Endothelial cell (in vitro differentiated cells): Measurements from ENCODE around the gene HDGFL2. TPM values are rescaled to one million over a fixed set of nuclear protein-coding genes. Genes with fewer than 3 reads are reported as not detected.

Experiments
- DNase-seq: peaks from one replicate; pipeline ENCODE4 v3.0.0; 2021; ENCODE audit warnings: low spot score
- H3K27ac Mint-ChIP-seq: one replicate; pipeline ENCODE4 v1.8.0; 2021; ENCODE audit warnings: mixed read lengths, inconsistent platforms; ENCODE audit not compliant: unreplicated experiment
- H3K27me3 Mint-ChIP-seq: one replicate; pipeline ENCODE4 v1.8.0; 2021; ENCODE audit warnings: mild to moderate bottlenecking, moderate library complexity, mixed read lengths, inconsistent platforms; ENCODE audit not compliant: unreplicated experiment
- H3K36me3 Mint-ChIP-seq: one replicate; pipeline ENCODE4 v1.8.0; 2021; ENCODE audit warnings: mild to moderate bottlenecking, low read depth, mixed read lengths, inconsistent platforms; ENCODE audit not compliant: unreplicated experiment
- H3K4me1 Mint-ChIP-seq: one replicate; pipeline ENCODE4 v1.8.0; 2021; ENCODE audit warnings: mild to moderate bottlenecking, mixed read lengths, inconsistent platforms; ENCODE audit not compliant: unreplicated experiment
- H3K4me3 Mint-ChIP-seq: one replicate; pipeline ENCODE4 v1.8.0; 2021; ENCODE audit warnings: mild to moderate bottlenecking, mixed read lengths, inconsistent platforms; ENCODE audit not compliant: unreplicated experiment
- H3K9me3 Mint-ChIP-seq: one replicate; pipeline ENCODE4 v1.8.0; 2021; ENCODE audit warnings: mixed read lengths, inconsistent platforms; ENCODE audit not compliant: unreplicated experiment
- total RNA-seq: library from RNA; stranded (reverse); fragmentation: NEBNext Ultra II Directional; extraction: Animal tissue kit (Norgen Biotek cat#: 25700); gene quantifications from one replicate; pipeline ENCODE4 v1.2.1, GENCODE V29; 2021; ENCODE audit not compliant: unreplicated experiment
- TF ChIP-seq, protein P1 (sequence below): fragments of 200-600 bp; sonication (generic); IDR thresholded peaks from one replicate; pipeline ENCODE4 v1.5.0; 2021; ENCODE audit warnings: antibody characterized with exemption; ENCODE audit not compliant: unreplicated experiment

The HDGFL2 gene
- total RNA-seq, 1 donor from 2014 or later, result 107 TPM

DNA sequence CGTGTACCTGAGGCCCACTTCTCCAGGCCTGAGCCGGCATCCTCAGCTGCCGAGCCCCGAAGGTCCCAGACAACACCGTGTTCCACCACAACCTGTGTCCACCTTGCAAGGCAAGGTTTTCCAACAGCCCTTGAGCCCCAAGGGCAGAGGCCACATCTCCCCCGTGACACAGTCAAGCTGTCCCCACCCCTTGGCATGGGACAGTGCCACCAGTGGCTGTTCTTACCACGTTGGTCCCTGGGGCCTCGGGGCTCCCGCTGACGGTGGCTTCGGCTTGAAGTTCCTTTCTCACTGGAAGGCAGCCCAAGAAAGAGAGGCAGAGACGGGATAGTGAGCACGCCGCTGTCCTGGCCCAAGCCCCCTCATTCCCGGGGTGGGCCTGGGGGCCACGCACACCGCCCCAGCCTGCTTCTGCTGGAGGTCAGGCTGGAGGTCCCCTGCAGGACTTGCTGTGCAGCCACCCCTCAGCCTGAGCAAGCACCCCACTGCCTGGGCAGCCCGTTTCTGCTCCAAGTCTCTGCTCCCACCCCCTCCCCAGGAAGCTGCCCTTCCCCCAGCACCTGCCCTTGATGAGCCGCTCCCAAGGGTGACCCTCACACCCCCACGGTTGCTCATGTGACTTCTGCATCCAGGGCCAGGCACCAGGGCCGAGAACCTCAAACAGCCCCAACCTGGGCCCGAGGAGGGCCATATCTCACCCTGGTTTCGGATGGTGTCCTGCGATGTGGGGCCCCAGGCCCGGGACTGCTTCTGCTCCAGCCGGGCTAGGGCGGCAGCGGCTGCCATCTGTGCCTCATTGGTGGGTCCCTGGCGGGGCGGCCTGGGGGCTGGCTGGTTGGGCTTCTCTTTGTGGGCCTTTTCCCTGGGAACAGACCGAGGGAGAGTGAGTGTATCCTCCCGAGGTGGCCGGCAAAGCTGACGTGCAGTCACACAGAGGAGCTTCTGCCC, 18.6 kb upstream of the HDGFL2 start:
- Mint-ChIP-seq H3K27ac (no peak overlapping the region), H3K9me3 (no peaks in the 10 kb centered on the region), H3K4me3 (no peak overlapping the region), H3K36me3 (peaks cover 4% of the 10 kb centered on the region), H3K27me3 (peaks cover 14% of the 10 kb centered on the region), H3K4me1 (peaks cover 12% of the 10 kb centered on the region)
- DNase-seq, result no peak
- TF ChIP-seq, protein P1, sequence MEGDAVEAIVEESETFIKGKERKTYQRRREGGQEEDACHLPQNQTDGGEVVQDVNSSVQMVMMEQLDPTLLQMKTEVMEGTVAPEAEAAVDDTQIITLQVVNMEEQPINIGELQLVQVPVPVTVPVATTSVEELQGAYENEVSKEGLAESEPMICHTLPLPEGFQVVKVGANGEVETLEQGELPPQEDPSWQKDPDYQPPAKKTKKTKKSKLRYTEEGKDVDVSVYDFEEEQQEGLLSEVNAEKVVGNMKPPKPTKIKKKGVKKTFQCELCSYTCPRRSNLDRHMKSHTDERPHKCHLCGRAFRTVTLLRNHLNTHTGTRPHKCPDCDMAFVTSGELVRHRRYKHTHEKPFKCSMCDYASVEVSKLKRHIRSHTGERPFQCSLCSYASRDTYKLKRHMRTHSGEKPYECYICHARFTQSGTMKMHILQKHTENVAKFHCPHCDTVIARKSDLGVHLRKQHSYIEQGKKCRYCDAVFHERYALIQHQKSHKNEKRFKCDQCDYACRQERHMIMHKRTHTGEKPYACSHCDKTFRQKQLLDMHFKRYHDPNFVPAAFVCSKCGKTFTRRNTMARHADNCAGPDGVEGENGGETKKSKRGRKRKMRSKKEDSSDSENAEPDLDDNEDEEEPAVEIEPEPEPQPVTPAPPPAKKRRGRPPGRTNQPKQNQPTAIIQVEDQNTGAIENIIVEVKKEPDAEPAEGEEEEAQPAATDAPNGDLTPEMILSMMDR, result no peak

DNA sequence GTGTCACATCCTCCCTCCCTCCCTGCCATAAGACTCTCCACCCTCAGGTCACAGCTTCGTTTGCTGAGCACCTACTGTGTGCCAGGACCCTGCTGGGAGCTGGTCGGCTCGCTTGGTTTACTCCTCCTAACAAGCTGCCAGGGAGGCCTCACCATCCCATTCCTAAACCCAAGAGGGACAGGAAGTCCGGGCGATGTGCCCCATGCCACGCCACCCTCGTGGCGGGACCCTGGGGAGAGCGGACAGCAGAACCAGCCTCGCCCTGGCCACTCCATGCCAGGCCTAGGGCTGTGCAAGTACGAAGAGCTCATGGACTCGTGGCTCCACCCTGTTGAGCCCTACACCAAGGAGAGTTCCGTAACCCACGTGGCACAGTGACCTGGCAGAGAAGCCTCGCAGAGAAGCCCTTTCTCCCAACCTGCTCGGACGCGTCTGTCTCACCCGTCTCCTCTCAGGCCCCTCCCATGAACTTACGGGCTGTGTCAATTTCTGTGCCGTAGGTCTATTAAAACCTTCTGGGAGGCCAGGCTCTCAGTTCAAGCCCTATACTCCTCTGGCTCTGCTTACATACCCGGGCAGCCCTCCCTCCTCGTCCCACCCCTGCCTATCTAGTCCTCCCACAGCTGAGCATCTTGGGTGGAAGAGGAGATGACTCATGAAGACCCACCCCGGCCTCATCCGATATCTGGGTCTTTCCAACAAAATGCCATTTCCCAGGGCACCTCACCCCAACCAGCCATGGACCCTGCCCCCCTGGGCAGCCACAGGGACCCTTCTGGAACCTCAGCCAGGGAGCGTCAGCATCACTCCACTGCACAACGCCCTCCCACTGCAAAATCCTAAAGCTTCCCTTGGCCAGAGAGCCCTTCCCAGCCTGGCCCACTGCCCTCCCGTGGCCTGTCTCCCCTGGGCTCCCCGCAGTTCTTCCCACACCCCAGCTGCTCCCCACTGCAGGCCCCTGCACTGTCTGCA, 17.1 kb upstream of the HDGFL2 start:
- peaks cover 12% of the 10 kb centered on the region for H3K4me1 Mint-ChIP-seq
- H3K27ac Mint-ChIP-seq, result no peak overlapping the region
- H3K9me3 Mint-ChIP-seq, result no peaks in the 10 kb centered on the region
- peaks cover 4% of the 10 kb centered on the region for H3K36me3 Mint-ChIP-seq
- no peak overlapping the region for H3K4me3 Mint-ChIP-seq
- TF ChIP-seq, protein P1, result no peak
- peaks cover 14% of the 10 kb centered on the region for H3K27me3 Mint-ChIP-seq
- no peak for DNase-seq

DNA sequence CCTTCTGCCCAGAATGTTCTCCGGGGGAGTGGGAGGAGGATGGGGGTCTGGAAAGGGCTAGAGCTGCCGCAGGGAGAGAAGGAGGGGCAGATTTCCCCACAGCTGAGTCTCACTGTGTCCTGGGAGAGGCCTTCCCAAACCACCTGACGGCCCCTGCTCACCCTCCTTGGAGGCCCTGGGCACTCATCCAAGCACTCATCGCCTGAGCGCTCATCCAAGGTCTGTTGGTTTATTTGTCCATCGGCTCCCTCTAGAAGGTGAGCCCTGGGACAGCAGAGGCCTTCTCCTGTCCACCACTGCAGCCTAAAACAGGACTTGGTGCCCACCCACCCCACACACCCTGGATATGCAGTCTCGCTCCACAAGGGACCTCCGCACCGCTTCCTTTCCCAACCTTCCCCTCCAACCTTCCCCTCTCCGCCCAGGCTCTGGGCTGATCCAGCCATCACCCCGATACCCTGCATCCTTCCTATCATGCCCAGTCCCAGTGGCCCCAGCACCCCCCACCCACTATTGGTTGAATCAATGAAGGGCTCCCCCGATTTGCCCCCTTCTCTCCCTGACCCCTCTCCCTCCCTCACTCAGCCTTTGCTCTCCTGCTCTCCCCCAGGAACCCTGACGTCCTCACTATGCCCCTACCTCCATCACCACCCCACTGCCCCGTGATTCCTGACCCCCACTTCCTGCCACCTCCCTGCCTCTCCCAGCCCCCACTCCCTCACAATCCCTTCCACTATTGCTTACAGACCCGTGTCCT, 16.2 kb upstream of the HDGFL2 start:
- no peak for DNase-seq
- H3K27ac Mint-ChIP-seq, result peak overlapping the region; percentile 93
- peak overlapping the region; percentile 89 for H3K4me3 Mint-ChIP-seq
- TF ChIP-seq, protein P1, result no peak
- H3K27me3 Mint-ChIP-seq, result peaks cover 14% of the 10 kb centered on the region
- peaks cover under 1% of the 10 kb centered on the region for H3K36me3 Mint-ChIP-seq
- peaks cover 12% of the 10 kb centered on the region for H3K4me1 Mint-ChIP-seq
- H3K9me3 Mint-ChIP-seq, result no peaks in the 10 kb centered on the region

DNA sequence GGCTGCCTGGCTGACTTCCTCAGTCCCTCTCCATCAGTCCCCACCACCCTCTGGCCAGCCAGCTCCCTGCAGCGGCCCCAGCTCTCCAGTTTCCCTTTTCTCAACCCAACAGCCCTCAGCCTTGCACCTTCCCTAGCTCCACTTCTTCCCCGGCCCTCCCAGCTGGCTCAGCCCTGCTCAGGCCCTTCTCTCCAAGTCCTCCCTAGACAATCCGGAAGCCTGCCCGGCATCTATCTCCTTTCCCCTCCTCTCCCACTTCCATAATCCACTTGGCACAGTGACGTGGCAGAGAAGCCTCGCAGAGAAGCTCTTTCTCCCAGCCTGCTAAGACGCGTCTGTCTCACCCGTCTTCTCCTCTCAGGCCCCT, 15.6 kb upstream of the HDGFL2 start:
- no peaks in the 10 kb centered on the region for H3K36me3 Mint-ChIP-seq
- peak overlapping the region; percentile 93 for H3K27ac Mint-ChIP-seq
- H3K9me3 Mint-ChIP-seq, result no peaks in the 10 kb centered on the region
- H3K4me3 Mint-ChIP-seq, result peak overlapping the region; percentile 89
- TF ChIP-seq, protein P1, result no peak
- DNase-seq, result peak; percentile 44
- peaks cover 14% of the 10 kb centered on the region for H3K27me3 Mint-ChIP-seq
- peaks cover 12% of the 10 kb centered on the region for H3K4me1 Mint-ChIP-seq
